ENCODE measurements around the gene SCGB1D1. TPM values are rescaled to one million over a fixed set of nuclear protein-coding genes. Genes with fewer than 3 reads are reported as not detected.

The SCGB1D1 gene
- total and polyA plus RNA-seq, 2 experiments from 2014 or later, result not detected

GRCh38 chr11:62153617-62154016 lies 36.4 kb upstream of the SCGB1D1 start:
- no peaks in the 10 kb centered on the region for H4K20me1 ChIP-seq (ENCODE audit: insufficient read depth)
- no peak overlapping the region for H3K9ac ChIP-seq
- H3K27ac ChIP-seq, result no peak overlapping the region
- H3K36me3 ChIP-seq (ENCODE audit: low read depth), result 0 out of 2 replicates have a peak, but pooled peaks cover 3% of the 10 kb centered on the region
- WGBS, 2 experiments (ENCODE audit: low coverage in 1 of 2, low lambda C conversion rate in 2 of 2, missing lambda C conversion rate in 2 of 2), result 65 to 67% methylated on average over 3 of the region's 3 CpGs
- no peaks in the 10 kb centered on the region for H3K27me3 ChIP-seq (replicated peaks; ENCODE audit: insufficient read depth)
- no peak overlapping the region for H3K4me3 ChIP-seq
- H3K4me2 ChIP-seq (ENCODE audit: unreplicated experiment), result no peak overlapping the region
- no peaks in the 10 kb centered on the region for H3F3A ChIP-seq (ENCODE audit: insufficient read depth)
- H3K4me1 ChIP-seq (ENCODE audit: insufficient read depth), result no peaks in the 10 kb centered on the region
- no peaks in the 10 kb centered on the region for H3K79me2 ChIP-seq (ENCODE audit: insufficient read depth)
- no peak for DNase-seq
- H3K9me3 ChIP-seq (ENCODE audit: low read depth), result no peaks in the 10 kb centered on the region
- H3K9me2 ChIP-seq (ENCODE audit: insufficient read depth), result no peaks in the 10 kb centered on the region
- in situ Hi-C loops (cut with MboI), result no loop called here
- no peak for TF ChIP-seq EZH2phosphoT487 (IDR thresholded peaks at IDR 0.05; ENCODE audit: insufficient read depth, low read depth)
- no peak for TF ChIP-seq EZH2 (IDR thresholded peaks at IDR 0.05; ENCODE audit: insufficient read depth, poor library complexity, severe bottlenecking)
- H2AFZ ChIP-seq, result no peak overlapping the region

- Histone ChIP-seq H3K36me3 (ENCODE audit: low read depth) (0 out of 2 replicates have a peak, but pooled peaks cover 3% of the 10 kb centered on the region), H3K4me3 (no peak overlapping the region), H3K9me2 (ENCODE audit: insufficient read depth) (no peaks in the 10 kb centered on the region), H4K20me1 (ENCODE audit: insufficient read depth) (no peaks in the 10 kb centered on the region), H3K4me1 (ENCODE audit: insufficient read depth) (no peaks in the 10 kb centered on the region), H2AFZ (no peak overlapping the region), H3K79me2 (ENCODE audit: insufficient read depth) (no peaks in the 10 kb centered on the region), H3F3A (ENCODE audit: insufficient read depth) (no peaks in the 10 kb centered on the region), H3K9me3 (ENCODE audit: low read depth) (no peaks in the 10 kb centered on the region), H3K9ac (no peak overlapping the region), H3K4me2 (ENCODE audit: unreplicated experiment) (no peak overlapping the region), H3K27ac (no peak overlapping the region), H3K27me3 (replicated peaks; ENCODE audit: insufficient read depth) (no peaks in the 10 kb centered on the region)
- in situ Hi-C loops (cut with MboI), result no loop called here
- DNase-seq, result no peak
- no peak for TF ChIP-seq EZH2 (IDR thresholded peaks at IDR 0.05; ENCODE audit: insufficient read depth, poor library complexity, severe bottlenecking)
- no peak for TF ChIP-seq EZH2phosphoT487 (IDR thresholded peaks at IDR 0.05; ENCODE audit: insufficient read depth, low read depth)
- WGBS, 2 experiments (ENCODE audit: low coverage in 1 of 2, low lambda C conversion rate in 2 of 2, missing lambda C conversion rate in 2 of 2), result 77 to 81% methylated on average over 5 to 6 of the region's 6 CpGs
These were observed 32.4 kb upstream of the SCGB1D1 start for GRCh38 chr11:62157603-62158002.

- Histone ChIP-seq H3K27me3 (replicated peaks; ENCODE audit: insufficient read depth) (0 out of 2 replicates have a peak, but pooled peaks cover 5% of the 10 kb centered on the region), H3K36me3 (ENCODE audit: low read depth) (no peaks in the 10 kb centered on the region), H2AFZ (no peak overlapping the region), H3K4me2 (ENCODE audit: unreplicated experiment) (no peak overlapping the region), H3F3A (ENCODE audit: insufficient read depth) (no peaks in the 10 kb centered on the region), H3K27ac (no peak overlapping the region), H3K9ac (no peak overlapping the region), H3K79me2 (ENCODE audit: insufficient read depth) (no peaks in the 10 kb centered on the region), H3K4me3 (no peak overlapping the region), H3K9me3 (ENCODE audit: low read depth) (no peaks in the 10 kb centered on the region), H3K9me2 (ENCODE audit: insufficient read depth) (no peaks in the 10 kb centered on the region), H4K20me1 (ENCODE audit: insufficient read depth) (no peaks in the 10 kb centered on the region), H3K4me1 (ENCODE audit: insufficient read depth) (no peaks in the 10 kb centered on the region)
- WGBS, 2 experiments (ENCODE audit: low coverage in 1 of 2, low lambda C conversion rate in 2 of 2, missing lambda C conversion rate in 2 of 2), result 80% methylated on average over 10 of the region's 10 CpGs
- no peak for TF ChIP-seq EZH2phosphoT487 (IDR thresholded peaks at IDR 0.05; ENCODE audit: insufficient read depth, low read depth)
- TF ChIP-seq EZH2 (IDR thresholded peaks at IDR 0.05; ENCODE audit: insufficient read depth, poor library complexity, severe bottlenecking), result no peak
- in situ Hi-C loops (cut with MboI), result no loop called here
- no peak for DNase-seq
These were observed 23.6 kb upstream of the SCGB1D1 start for GRCh38 chr11:62166371-62166770.

- H3K4me2 ChIP-seq (ENCODE audit: unreplicated experiment), result no peak overlapping the region
- DNase-seq, result no peak
- no peak overlapping the region for H3K27ac ChIP-seq
- no peaks in the 10 kb centered on the region for H3K9me2 ChIP-seq (ENCODE audit: insufficient read depth)
- in situ Hi-C loops (cut with MboI), result no loop called here
- no peaks in the 10 kb centered on the region for H3K79me2 ChIP-seq (ENCODE audit: insufficient read depth)
- 47 to 49% methylated on average over 10 of the region's 10 CpGs for WGBS, 2 experiments (ENCODE audit: low coverage in 1 of 2, low lambda C conversion rate in 2 of 2, missing lambda C conversion rate in 2 of 2)
- no peak overlapping the region for H3K9ac ChIP-seq
- no peaks in the 10 kb centered on the region for H3F3A ChIP-seq (ENCODE audit: insufficient read depth)
- peaks cover 23% of the 10 kb centered on the region for H3K27me3 ChIP-seq (replicated peaks; ENCODE audit: insufficient read depth)
- H3K4me3 ChIP-seq, result no peak overlapping the region
- H3K36me3 ChIP-seq (ENCODE audit: low read depth), result no peaks in the 10 kb centered on the region
- TF ChIP-seq EZH2 (IDR thresholded peaks at IDR 0.05; ENCODE audit: insufficient read depth, poor library complexity, severe bottlenecking) (no peak), EZH2phosphoT487 (IDR thresholded peaks at IDR 0.05; ENCODE audit: insufficient read depth, low read depth) (no peak)
- H3K4me1 ChIP-seq (ENCODE audit: insufficient read depth), result no peaks in the 10 kb centered on the region
- no peaks in the 10 kb centered on the region for H3K9me3 ChIP-seq (ENCODE audit: low read depth)
- no peak overlapping the region for H2AFZ ChIP-seq
- H4K20me1 ChIP-seq (ENCODE audit: insufficient read depth), result no peaks in the 10 kb centered on the region
These were observed 20.6 kb upstream of the SCGB1D1 start for GRCh38 chr11:62169448-62169847.

GRCh38 chr11:62169935-62170334 lies 20.1 kb upstream of the SCGB1D1 start:
- no peak overlapping the region for H3K27ac ChIP-seq
- 40 to 41% methylated on average over 1 of the region's 1 CpG for WGBS, 2 experiments (ENCODE audit: low coverage in 1 of 2, low lambda C conversion rate in 2 of 2, missing lambda C conversion rate in 2 of 2)
- no peaks in the 10 kb centered on the region for H3K9me3 ChIP-seq (ENCODE audit: low read depth)
- no peak overlapping the region for H3K4me2 ChIP-seq (ENCODE audit: unreplicated experiment)
- H3K27me3 ChIP-seq (replicated peaks; ENCODE audit: insufficient read depth), result peaks cover 26% of the 10 kb centered on the region
- no peaks in the 10 kb centered on the region for H3K36me3 ChIP-seq (ENCODE audit: low read depth)
- H3F3A ChIP-seq (ENCODE audit: insufficient read depth), result no peaks in the 10 kb centered on the region
- H3K9ac ChIP-seq, result no peak overlapping the region
- H3K79me2 ChIP-seq (ENCODE audit: insufficient read depth), result no peaks in the 10 kb centered on the region
- DNase-seq, result peak; percentile 6
- TF ChIP-seq EZH2phosphoT487 (IDR thresholded peaks at IDR 0.05; ENCODE audit: insufficient read depth, low read depth), result no peak
- TF ChIP-seq EZH2 (IDR thresholded peaks at IDR 0.05; ENCODE audit: insufficient read depth, poor library complexity, severe bottlenecking), result no peak
- no peak overlapping the region for H3K4me3 ChIP-seq
- H3K9me2 ChIP-seq (ENCODE audit: insufficient read depth), result no peaks in the 10 kb centered on the region
- no peaks in the 10 kb centered on the region for H3K4me1 ChIP-seq (ENCODE audit: insufficient read depth)
- in situ Hi-C loops (cut with MboI), result no loop called here
- no peak overlapping the region for H2AFZ ChIP-seq
- H4K20me1 ChIP-seq (ENCODE audit: insufficient read depth), result no peaks in the 10 kb centered on the region
